GM12878 (cell line): ENCODE data around the gene VGLL4.

Experiments used
- CEBPZ ChIP-seq: fragments of 150-350 bp; IDR thresholded peaks from 2 replicates; pipeline ENCODE4 v1.6.1; 2016; ENCODE audit warnings: low read depth, low read length
- CHD1 ChIP-seq: IDR thresholded peaks from 2 replicates; pipeline ENCODE4 v1.6.1; 2012; ENCODE audit warnings: low read depth, low read length, improper control_type of control experiment
- CTCF ChIP-seq, 3 experiments: IDR thresholded peaks in 2 of 3; conservative IDR thresholded peaks in 1 of 3; 2 replicates each; pipeline ENCODE4 v1.5.1; 2011; ENCODE audit warnings: low read depth in 3 of 3, low read length in 3 of 3, mild to moderate bottlenecking in 3 of 3, control low read depth in 2 of 3, moderate library complexity in 2 of 3, inconsistent platforms in 1 of 3, mixed read lengths in 1 of 3; ENCODE audit not compliant: control insufficient read depth in 2 of 3, insufficient read depth in 1 of 3; ENCODE audit errors: extremely low read depth in 1 of 3
- EGR1 ChIP-seq, 2 experiments: IDR thresholded peaks; 1 replicate in 1 of 2; 2 replicates in 1 of 2; pipeline ENCODE4 v1.6.1; 2011 to 2012; ENCODE audit warnings: low read depth in 2 of 2, low read length in 2 of 2, borderline replicate concordance in 1 of 2, mild to moderate bottlenecking in 1 of 2, moderate library complexity in 1 of 2
- GATAD2B ChIP-seq: fragments of 450-650 bp; conservative IDR thresholded peaks from 2 replicates; pipeline ENCODE4 v1.6.1; 2017; ENCODE audit warnings: low read depth, mild to moderate bottlenecking, moderate library complexity
- IRF3 ChIP-seq: fragments of 450-650 bp; IDR thresholded peaks from 2 replicates; pipeline ENCODE4 v1.6.1; 2014; ENCODE audit warnings: mild to moderate bottlenecking
- NFIC ChIP-seq: IDR thresholded peaks from 2 replicates; pipeline ENCODE4 v1.6.1; 2012; ENCODE audit warnings: low read depth, mild to moderate bottlenecking, inconsistent platforms, low read length, moderate library complexity
- SRF ChIP-seq, 2 experiments: IDR thresholded peaks; 2 replicates each; pipeline ENCODE4 v1.6.1; 2011; ENCODE audit warnings: low read depth in 2 of 2, low read length in 2 of 2, mild to moderate bottlenecking in 1 of 2, moderate library complexity in 1 of 2
- ZBTB11 ChIP-seq: fragments of 450-650 bp; formaldehyde crosslinking; IDR thresholded peaks from 2 replicates; pipeline ENCODE4 v1.5.0; 2022; ENCODE audit warnings: mild to moderate bottlenecking, missing genetic modification characterization

GRCh38 chr3:11555881-11556633 is 87.7 kb downstream of the VGLL4 start:
- no peak for TF ChIP-seq NFIC
- TF ChIP-seq GATAD2B: no peak
- TF ChIP-seq CHD1: no peak
- no peak for TF ChIP-seq CTCF (IDR thresholded peaks at IDR 0.05 in 2 of 3, conservative IDR thresholded peaks at IDR 0.05 in 1 of 3; ENCODE audit: control insufficient read depth in 2 of 3, extremely low read depth in 1 of 3, insufficient read depth in 1 of 3, low read depth in 3 of 3, low read length in 3 of 3)
- no peak for TF ChIP-seq ZBTB11 (CRISPR knock-in tag)
- TF ChIP-seq CEBPZ: no peak
- no peak for TF ChIP-seq SRF (IDR thresholded peaks at IDR 0.05; ENCODE audit: low read depth in 2 of 2, low read length in 2 of 2)
- no peak for TF ChIP-seq EGR1 (IDR thresholded peaks at IDR 0.05; ENCODE audit: borderline replicate concordance in 1 of 2, low read depth in 2 of 2, low read length in 2 of 2)
- TF ChIP-seq IRF3: no peak
